Omental fat pad (tissue), 4 donors: ENCODE data around the gene B2M. TPM values are rescaled to one million over a fixed set of nuclear protein-coding genes. Genes with fewer than 3 reads are reported as not detected.
"Not testable (repeated sequence)": the region's sequence is repeated elsewhere in the genome, so short reads cannot be mapped to it uniquely, and the experiment has no call there.

Source experiments
- ATAC-seq: fragments of 150-250 bp; one replicate; pipeline ENCODE4 v1.9.1; 2016; ENCODE audit warnings: mild to moderate bottlenecking, moderate library complexity; ENCODE audit not compliant: low FRiP score
- DNase-seq: peaks from one replicate; pipeline ENCODE4 v3.0.0-alpha.2; 2019; ENCODE audit warnings: low spot score
- total RNA-seq, 4 donors: library from RNA; depleted of rRNA; stranded (reverse); fragments of >200 nt; gene quantifications; one replicate each; pipeline ENCODE4 v1.1.0, GENCODE V29; 2016
- TF ChIP-seq, protein P1 (sequence below), 3 donors: fragments of 450-650 bp; IDR thresholded peaks; one replicate each; pipeline ENCODE4 v1.5.1; 2016 to 2017; ENCODE audit warnings: antibody characterized with exemption in 3 of 3, mild to moderate bottlenecking in 3 of 3, moderate library complexity in 2 of 3

The B2M gene
- total RNA-seq, 4 donors from 2014 or later, result 3,373 to 5,667 (median 4,138) TPM

DNA sequence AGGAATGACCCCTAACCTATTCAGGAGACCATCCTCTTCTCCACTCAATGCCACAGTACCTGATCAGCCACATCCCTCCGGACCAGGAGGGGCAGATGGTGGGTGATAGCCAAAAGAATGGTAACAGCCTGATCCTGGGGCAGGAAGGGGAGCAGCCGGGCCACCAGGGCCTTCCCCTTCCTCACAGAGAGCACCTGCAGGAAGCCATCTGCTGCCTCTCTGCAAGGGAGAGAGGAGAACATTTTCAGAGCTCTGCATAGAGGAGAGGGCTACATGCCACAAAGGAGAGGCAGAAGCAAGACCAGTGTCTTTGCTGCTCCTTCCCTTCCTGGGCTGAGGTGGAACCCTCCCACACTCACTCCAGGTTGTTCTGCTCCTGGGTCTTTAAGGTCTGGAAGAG is 42.4 kb upstream of the B2M start:
- ATAC-seq, result no peak
- TF ChIP-seq, protein P1, sequence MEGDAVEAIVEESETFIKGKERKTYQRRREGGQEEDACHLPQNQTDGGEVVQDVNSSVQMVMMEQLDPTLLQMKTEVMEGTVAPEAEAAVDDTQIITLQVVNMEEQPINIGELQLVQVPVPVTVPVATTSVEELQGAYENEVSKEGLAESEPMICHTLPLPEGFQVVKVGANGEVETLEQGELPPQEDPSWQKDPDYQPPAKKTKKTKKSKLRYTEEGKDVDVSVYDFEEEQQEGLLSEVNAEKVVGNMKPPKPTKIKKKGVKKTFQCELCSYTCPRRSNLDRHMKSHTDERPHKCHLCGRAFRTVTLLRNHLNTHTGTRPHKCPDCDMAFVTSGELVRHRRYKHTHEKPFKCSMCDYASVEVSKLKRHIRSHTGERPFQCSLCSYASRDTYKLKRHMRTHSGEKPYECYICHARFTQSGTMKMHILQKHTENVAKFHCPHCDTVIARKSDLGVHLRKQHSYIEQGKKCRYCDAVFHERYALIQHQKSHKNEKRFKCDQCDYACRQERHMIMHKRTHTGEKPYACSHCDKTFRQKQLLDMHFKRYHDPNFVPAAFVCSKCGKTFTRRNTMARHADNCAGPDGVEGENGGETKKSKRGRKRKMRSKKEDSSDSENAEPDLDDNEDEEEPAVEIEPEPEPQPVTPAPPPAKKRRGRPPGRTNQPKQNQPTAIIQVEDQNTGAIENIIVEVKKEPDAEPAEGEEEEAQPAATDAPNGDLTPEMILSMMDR (IDR thresholded peaks at IDR 0.05), result no peak

DNA sequence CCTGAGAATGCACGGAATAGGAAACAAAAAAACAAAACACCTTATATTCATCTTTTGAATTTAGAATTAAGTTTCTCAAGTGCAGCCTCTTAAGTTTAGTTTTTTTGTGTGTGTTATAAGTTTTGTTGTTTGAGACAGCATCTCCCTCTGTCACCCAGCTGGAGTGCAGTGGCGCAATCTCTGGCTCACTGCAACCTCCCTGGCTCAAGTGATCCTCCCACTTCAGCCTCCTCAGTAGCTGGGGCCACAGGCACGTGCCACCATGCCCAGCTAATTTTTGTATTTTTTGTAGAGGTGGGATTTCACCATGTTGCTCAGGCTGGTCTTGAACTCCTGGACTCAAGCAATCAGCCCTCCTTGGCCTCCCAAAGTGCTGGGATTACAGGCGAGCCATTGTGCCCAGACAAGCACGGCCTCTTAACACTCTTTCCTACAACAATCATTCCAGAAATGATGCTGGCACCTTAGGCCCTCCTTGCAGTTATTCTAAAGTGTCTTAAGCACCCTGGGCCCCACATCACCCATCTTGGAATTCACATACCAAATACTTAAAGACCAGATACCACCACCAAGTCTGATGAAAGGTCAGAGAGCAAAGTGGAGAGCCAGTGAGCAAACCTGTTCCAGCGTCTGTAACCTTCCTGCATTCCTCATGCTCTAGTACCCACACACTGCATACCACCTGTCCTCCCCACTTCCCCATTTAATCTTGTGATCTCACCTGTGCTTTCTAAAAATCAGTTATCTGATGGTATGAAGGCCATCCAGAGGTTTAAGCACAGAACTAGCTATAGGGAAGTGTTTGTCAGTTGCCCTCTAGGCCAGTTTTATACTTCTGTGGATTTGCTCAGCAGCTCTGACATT is 41.0 kb upstream of the B2M start:
- DNase-seq (no peak), ATAC-seq (no peak)
- TF ChIP-seq, protein P1 (IDR thresholded peaks at IDR 0.05), result no peak

More for the DNA sequence above, 42.4 kb upstream of the B2M start:
- no peak for DNase-seq

DNA sequence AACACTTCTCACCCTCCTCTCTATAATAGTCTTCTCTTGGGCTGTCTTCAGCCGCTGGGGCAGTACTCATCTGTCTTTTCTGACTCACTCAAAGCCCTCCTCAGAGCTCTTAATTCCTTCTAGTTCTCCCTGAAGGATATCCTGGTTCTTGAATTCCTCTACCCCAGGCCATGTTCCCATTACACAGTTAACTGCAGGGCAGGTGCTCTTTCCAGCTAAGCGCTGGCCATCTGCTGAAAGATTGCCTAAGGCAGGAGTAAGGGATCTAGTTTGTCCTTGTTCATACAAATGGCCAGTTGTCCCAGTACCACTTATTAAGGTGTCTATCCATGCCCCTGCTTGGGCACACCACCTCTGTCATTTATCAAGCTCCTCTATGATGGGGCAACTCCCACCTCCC is 37.7 kb upstream of the B2M start:
- DNase-seq (no peak), ATAC-seq (no peak)
- TF ChIP-seq, protein P1 (IDR thresholded peaks at IDR 0.05), result no peak

DNA sequence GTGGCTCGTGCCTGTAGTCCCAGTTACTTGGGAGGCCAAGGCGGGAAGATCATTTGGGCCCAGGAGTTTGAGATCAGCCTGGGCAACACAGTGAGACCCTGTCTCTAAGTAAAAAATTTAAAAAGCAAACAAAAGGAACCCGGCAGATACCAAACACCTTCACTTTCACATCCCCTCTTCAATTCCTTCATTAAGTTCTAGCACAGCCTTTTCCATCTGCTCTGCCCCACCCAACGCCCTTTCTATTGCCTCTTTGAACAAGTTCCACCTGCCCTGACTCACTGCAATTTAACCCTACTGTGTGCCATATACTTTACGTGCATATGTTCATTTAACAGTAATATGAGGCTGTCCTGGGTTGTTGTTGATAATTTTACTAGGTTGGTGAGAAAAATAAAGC is 35.4 kb upstream of the B2M start:
- DNase-seq (no peak), ATAC-seq (no peak)
- TF ChIP-seq, protein P1 (IDR thresholded peaks at IDR 0.05), result no peak

DNA sequence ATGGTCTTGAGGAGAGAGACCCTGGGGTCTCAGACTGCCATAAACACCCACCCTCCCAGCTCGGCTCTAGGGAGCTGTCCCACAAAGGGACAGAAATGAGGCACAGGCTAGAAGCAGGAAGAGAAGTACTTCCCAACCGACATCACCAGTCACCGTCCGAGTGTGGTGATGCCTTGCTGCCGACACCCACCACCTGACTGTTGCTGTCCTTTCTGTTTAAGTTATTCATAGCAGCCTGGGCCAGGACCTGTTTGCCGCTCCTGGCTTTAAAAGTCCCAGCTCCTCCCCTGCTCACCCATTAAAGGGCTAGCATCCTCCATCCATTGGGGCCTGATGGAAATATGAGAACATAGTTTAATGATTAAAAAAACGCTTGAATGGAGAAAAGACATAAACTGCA is 34.6 kb upstream of the B2M start:
- TF ChIP-seq, protein P1 (IDR thresholded peaks at IDR 0.05), result no peak
- ATAC-seq, result no peak

DNA sequence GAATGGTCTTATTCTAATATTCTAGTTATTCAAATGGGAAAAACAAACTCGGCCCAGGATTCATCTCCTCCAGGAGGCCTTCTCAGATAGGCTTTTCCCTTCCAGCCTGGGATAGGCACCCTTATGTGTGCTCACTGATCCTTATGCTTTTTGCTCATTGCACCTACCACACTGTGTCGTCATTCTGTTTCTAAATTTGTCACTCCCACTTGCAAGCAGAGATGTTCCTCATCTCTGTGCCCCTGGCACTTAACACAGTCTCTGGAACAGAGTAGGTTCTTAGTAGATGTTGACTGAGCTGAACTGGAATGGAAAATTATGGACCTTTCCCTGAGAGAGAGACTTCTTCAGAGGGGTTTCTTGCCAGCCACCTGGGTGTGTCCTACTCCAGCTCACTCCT is 29.1 kb upstream of the B2M start:
- no peak for DNase-seq
- TF ChIP-seq, protein P1 (IDR thresholded peaks at IDR 0.05), result no peak
- ATAC-seq, result no peak

More for the DNA sequence above, 34.6 kb upstream of the B2M start:
- no peak for DNase-seq

DNA sequence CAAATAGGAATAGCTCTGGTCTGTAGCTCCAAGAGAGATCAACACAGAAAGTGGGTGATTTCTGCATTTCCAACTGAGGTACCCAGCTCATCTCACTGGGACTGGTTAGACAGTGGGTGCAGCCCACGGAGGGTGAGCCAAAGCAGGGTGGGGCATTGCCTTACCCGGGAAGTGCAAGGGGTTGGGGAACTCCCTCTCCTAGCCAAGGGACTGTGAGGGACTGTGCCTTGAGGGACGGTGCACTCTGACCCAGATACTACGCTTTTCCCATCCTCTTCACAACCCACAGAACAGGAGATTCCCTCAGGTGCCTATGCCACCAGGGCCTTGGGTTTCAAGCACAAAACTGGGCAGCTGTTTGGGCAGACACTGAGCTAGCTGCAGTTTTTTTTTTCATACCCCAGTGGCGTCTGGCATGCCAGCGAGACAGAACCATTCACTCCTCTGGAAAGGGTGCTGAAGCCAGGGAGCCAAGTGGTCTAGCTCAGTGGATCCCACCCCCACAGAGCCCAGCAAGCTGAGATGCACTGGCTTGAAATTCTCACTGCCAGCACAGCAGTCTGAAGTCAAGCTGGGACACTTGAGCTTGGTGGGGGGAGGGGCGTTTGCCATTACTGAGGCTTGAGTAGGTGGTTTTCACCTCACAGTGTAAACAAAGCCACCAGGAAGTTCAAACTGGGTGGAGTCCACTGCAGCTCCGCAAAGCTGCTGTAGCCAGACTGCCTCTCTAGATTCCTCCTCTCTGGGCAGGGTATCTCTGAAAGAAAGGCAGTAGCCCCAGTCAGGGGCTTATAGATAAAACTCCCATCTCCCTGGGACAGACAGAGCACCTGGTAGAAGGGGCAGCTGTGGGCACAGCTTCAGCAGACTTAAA is 28.3 kb upstream of the B2M start:
- DNase-seq, ATAC-seq: not testable (repeated sequence)

DNA sequence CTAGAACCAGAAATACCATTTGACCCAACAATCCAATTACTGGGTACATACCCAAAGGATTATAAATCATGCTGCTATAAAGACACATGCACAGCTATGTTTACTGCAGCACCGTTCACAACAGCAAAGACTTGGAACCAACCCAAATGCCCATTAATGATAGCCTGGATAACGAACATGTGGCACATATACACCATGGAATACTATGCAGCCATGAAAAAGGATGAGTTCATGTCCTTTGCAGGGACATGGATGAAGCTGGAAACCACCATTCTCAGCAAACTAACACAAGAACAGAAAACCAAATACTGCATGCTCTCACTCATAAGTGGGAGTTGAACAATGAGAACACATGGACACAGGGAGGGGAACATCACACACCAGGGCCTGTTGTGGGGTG is 22.0 kb upstream of the B2M start:
- not testable (repeated sequence) for ATAC-seq, DNase-seq

DNA sequence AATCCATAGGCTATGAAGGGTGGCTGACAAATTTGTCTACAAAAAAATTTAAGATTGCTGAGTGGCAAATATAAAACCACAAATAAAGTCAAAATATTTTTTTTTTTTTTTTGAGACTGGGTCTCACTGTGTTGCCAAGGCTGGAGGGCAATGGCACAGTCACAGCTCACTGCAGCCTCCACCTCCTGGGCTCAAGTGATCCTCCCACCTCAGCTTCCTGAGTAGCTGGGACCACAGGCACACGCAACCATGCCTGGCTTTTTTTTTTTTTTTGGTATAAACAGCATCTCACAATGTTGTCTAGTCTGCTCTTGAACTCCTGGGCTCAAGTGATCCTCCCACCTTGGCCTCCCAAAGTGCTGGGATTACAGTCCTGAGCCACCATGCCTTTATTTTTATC is 21.1 kb upstream of the B2M start:
- not testable (repeated sequence) for DNase-seq, ATAC-seq
